DMS114 treated with DMSO at 0.1 percent for 48 hours (cell line): ENCODE results near the gene COL16A1.

Source experiments
- DNase-seq: peaks from one replicate; lab custom pipeline; 2025; ENCODE audit not compliant: unreplicated experiment; lab: John Stamatoyannopoulos, UW

Gene COL16A1

DNA sequence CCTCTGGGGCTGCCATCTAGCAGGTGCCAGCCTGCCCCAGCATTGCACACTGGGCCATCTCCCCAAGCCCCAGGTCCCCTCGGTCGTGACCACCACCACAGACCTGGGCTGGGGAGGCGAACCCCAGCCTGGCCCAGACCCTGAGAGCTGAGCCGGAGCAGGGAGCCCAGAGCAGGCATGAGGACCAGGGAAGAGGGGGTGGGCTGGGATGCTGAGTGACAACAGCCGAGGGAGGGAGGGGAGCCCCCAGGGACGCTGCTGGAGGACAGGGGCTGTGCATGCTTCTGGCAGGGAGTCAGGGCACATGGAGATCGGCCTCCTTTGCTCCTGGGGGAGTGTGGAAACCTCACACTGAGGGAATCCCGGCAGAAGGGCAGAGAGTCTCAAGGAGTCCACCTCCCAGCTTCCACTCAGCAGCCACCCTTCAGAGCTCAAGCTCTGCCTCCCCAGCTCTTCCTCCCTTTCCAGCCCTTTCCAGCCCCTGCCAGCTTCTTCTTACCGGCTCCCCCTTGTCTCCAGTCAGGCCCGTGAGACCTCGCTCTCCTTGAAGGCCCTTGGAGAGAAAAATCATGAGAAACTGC, 35.4 kb downstream of the COL16A1 start:
- DNase-seq = no peak

DNA sequence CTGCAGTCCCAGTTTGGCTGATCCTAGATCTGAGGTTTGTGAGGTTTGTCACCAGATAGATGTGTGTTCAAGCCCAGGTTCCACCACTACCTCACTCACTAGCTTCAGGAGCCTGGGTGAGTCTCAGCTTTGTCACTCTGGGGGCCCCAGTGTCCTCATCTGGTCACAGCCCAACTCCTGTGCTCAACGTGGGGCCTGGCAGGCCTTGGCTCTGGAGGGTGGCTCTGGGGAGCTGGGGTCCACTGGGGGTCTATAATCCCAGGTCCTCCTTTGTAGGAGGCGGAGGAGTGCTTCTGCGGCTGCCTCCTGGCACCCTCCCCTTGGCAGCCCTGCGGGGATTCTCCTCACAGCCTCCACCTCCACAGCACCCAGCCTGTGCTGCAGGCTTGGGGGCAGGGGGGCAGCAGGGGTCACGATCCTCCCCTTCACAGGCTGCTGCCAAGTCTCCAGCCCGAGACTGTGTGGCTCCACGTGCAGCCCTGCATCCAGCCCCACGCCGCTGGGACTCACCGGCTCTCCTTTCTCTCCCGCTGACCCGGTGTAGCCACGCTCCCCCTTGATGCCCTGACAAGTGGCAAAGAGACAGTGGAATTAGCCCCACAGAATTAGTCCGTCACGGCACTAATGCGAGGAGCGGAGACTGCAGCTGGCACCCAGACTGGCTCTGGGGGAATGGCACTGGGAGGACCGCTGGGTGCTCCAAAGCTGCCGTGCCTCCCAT, 36.6 kb downstream of the COL16A1 start:
- DNase-seq = no peak

DNA sequence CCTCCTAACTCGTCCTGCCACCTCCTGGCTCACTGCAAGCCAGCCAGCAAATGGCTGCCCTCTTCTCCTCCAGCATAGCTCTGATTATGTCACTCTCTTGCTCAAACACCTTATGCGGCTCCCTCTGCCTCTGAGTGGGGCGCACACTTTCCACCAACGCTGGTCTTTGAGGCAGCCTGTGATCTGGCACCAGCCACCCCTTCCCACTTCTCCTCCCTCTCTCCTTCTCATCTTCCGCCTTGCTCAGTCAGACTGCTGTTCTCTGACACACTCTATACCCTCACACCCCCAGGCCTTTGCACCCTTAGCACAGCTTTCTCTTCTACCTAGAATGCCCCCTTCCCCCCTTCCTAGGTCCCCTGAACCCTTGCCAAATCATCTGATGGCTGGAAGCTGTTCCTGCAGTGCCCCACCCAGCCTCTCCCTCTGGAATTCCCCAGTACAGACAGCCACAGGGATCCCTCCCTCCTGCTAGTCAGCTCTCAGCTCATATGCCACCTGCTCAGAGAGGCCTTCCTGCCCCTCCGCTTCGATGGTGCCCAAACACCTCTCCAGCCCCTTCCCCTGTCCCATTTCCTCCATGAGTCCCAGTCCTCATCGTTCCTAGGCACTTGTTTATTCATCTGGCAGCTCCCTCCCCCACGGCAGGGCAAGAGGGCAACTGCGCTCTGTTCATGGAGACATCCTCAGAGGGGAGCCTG, 37.4 kb downstream of the COL16A1 start:
- DNase-seq = no peak

DNA sequence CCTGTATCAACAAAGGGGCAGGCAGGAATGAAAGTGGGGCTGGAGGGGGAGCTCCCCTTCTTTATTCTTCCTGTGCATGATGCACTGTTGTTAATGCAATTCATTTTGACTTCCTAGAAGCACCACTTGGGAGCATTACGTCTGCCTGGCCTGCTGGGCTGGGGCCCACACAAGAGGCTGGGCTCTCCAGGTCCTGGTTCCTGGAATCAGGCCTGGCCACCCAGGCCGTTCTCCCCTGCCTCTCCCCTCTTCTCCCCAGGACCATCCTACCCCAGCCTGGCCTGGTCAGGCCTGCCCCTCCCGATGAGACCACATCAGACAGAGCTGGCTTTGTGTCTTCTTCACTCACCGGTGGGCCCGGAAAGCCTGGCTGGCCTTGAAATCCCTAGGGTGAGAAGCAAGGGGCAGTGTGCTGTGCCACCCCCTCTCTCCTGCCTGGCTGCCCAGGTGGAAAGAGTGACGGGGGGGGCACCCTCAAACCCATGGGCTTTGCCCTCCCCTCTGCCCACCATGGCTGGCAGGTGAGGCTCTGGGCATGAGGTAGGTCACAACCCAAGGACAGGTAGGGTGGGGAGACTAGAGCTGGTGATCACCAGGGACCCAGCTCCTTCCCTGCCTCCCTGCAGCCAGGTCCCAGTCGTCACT, 38.5 kb downstream of the COL16A1 start:
- DNase-seq = no peak

DNA sequence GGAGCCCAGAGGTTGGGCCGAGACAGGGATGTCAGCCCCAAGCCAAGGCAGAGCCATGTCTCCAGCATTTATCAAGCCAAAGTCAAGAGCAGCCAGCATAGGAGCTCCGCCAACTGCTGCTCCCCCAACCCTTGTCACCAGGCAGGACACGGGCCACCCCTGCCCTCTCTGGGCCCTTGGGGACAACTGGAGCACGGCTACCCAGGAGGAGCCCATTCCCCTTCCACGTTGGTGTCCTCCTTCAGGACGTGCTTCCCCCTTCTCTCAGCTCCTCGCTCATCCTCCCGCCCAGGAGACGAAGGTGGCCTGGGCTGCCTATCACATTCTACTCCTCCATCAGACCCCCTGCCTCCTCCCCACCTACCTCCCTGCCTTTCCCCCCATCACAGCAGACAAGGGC, 39.3 kb downstream of the COL16A1 start:
- DNase-seq = no peak

DNA sequence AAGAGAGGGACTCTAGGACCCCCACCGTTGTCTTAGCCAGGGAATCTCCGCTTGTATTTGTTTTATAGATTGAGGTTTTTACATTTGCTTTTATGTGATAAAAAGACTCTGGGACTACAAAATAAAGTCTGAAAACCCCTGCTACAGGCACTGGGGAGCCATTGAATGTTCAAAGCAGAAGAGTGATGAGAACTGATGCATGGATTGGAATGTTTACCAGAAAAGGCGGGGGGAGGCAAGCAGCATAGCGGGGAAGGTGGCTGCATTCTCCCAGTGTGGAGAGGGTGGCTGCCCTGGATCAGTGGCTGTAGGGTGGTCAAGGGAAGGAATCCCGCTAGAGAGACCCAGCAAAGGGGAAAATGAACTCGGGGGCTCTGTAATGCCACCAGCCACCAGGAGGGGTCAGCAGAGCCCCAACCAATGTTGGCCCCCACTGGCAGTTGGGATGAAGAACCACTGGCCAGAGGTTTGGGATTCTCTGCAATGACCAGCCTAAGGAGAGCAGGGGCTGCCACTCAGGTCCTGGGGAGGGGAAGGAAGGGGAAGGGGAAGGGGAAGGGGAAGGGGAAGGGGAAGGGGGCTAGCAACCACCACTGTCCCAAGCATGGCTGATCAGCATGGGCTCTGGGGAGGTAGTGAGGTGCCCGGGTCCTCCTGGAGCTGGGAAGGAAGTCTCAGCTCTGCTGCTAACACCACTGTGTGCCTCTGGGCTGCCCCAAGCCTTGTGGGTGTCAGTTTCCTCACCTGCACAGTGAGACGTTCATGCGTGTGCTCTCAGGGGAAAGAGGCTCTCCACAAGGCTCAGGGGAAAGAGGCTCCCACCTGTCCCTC, 40.0 kb downstream of the COL16A1 start:
- DNase-seq = no peak

DNA sequence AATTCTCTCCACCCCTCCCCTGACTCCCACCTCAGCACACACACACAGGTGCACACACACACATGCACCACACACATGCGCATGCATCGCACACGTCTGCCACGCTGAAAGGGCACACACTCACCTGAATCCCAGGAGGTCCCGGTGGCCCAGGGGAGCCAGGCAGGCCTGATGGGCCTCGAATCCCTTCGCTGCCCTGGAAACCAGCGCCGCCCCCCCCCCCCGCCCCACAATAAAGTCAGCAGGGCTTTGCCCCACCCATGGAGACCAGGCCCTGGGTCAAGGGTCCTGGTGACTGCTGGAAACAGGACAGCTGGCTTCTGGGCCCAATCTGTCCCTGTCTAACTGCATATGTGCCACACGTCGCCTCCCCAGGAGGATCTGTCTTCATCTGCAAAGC, 41.4 kb downstream of the COL16A1 start:
- DNase-seq = no peak

DNA sequence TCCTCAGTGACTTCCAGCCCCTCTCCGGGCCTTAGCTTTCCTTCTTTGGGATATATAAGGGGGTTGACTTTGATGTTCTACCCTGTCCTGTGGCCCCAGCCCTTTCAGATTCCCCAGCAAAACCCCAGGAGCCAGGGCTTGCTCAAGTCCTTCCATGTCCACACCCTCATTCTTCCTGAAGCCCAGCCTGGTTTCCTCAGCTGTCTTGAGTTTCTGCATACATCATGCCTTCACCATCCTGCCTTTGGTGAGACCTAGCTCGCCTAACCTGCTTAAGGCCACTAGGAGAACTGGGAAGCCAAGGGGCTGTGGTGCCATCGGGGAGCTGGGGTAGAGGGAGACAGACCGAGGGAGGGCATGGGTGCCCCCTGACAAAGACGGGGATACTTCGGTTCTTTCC, 42.0 kb downstream of the COL16A1 start:
- DNase-seq = no peak

DNA sequence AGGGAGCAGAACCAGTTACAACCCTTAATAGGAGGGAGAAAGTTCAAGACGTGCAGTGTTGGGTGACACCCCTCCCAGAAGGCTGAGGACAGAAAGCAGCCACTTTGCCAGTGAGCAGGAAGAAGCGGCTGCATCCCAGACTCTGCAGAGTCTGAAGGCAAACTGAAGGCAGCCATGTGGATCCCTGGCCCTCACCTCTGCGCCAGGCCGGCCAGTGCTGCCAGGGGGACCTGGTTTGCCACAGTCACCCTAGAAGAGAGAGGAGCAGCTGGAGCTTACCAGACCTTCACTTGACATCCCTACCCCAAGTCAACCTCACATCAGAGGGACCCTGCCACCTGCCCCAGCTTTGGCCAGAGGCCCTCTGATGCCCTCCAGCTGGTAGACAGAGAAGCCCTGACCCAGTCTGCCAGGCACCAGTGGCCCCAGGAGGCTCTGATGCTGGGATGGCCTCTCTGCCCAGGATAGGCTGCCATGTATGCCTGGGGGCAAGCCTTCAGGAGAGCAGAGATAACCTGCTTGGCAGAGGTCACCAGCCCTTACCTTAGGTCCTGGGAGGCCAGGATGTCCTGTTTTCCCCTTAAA, 42.9 kb downstream of the COL16A1 start:
- no peak for DNase-seq

DNA sequence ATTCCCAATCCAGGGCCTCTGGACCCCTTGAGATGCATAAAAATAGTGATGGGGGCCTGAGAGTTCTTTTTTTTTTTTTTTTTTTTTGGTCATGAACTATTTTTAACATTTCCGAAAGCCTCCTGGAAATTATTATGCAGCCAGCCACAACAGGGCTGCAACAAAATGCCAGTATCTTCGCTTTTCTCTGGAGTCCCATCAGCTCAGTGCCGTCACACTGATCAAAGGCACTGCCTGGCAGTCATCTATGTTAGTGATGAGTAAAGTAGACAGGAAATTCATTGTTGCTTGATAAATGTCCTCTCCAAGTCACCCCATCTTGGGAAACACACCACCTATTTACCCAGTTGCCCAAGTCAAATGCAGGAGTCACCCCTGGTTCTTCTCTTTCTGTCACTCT, 43.9 kb downstream of the COL16A1 start:
- DNase-seq = no peak

DNA sequence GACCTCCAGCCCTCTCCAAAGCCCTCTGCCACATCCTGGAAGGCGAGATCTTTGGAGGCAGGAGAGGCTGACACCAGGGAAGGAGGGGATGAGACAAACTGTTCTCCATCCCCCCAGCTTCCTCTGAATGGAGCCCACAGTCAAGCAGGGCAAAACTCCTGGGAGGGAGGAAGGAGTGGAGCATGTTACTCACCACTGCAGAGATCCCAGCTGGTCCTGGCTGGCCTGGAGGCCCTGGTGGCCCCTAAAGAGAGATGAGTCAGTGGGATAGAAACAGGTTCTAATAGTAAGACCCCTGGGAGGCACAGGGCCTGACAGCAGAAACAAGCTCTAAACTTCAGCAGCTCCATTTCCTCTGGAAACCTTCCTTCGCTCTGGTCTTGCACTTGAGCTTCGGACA, 45.1 kb downstream of the COL16A1 start:
- no peak for DNase-seq

DNA sequence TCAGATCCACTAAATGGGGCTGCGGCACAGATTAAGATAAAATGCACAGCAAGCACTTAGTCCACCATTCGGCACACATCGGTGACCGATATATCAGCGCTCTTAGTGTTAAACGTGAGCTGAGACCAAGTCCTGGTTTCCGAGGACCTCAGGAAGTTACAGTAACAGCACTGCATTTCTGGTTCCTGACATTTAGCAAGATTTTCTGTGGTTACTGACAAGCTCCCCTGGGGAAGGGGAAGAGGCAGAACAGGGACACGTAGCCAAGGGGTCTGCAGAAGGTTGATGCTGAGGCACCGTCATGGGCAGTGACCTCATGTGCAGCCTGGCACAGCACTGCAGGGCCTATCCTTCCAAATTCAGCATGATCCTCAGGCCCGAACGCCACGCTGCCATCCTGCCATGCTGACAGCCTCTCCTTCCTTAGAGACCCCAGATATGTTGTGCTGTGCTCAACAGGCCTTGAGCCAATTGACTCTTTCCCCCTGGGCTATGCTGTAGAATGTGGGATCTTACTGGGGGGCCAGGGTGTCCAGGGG, 45.8 kb downstream of the COL16A1 start:
- DNase-seq = no peak

DNA sequence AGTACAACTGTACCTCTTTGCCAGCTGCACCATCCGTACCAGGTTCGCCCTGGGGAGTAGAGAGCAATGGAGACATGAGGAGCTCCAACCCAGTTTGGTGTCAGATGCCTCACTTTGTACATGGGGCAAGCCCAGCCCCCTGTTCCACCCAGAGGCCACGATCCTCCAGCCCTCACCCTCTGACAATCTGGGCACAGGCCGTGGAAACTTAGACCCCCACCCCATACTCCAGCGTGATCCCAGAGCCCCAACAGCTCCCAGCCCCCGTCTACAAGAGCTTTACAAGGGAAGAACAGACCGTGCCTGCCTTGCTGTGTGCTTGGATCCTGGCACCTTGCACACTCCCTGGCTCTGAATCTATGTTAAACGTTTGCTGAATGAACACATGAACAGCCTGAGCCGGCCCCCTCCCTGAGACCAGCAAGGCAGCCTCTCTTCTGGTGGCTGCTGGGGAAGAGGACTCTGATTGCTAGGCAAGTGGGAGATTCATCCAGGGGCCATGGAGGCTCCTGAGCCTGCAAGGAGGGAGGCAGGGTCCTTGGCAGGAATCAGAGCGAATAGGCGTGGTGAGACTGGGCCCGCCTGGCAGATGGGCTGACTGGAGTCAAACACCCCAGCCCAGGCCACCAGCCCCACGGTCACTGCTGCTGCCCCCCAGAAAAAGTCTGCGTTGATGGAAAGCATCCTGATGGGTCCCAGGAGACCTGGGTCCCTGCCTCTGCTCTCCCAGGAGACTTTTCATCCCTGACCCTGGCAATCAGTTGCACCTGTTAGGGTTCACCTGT, 46.6 kb downstream of the COL16A1 start:
- no peak for DNase-seq

DNA sequence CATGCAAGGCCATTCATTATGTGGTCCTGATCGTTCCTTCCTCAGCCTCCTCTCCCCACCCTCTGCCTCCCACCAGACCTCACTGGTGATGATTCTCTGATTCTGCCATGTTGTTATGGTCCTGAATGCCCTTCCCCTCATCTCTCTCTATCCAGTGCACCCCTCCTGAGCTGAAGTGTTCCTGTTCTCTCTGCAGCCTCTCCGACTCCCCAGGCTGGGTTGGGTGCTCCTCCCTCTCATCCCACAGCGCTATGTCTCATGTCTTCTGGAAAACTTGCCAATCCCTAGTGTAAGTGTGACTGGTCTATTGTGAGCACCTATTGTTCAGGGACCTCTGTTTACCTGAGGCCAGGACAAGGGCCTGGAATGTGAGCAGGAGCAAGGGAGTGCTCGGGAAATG, 48.1 kb downstream of the COL16A1 start:
- no peak for DNase-seq

DNA sequence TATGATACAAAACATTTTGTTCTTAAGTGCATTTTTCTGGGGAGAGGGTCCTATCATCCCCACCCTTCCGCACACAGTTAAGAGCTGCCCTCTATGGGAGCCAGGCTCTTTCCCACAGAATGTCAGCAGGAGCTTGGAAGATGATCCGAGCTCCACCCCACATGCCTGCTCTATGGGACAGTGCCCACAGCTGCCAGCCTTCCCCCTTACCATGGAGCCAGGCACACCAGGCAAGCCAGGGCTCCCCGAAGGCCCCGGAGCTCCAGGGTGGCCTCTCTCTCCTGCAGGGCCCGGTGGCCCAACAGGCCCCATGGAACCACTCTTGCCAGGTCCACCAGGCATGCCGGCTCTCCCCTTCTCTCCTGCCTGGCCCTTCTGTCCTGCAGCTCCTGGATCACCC, 48.7 kb downstream of the COL16A1 start:
- no peak for DNase-seq

DNA sequence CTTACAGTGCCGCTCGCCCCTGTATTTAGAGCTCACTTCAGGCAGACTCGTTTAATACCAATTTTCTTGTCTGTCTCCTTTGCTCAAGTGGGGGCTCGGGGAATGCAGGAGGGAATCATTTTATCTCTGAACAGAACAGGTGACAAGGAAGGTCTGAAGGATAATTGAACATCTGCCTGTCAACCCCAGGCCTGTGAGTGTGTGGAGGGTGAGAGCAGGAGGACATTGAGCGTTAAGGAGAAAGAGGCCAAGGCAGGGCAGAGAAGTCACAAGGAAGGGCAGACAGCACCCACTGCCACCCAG, 49.4 kb downstream of the COL16A1 start:
- DNase-seq = no peak

DNA sequence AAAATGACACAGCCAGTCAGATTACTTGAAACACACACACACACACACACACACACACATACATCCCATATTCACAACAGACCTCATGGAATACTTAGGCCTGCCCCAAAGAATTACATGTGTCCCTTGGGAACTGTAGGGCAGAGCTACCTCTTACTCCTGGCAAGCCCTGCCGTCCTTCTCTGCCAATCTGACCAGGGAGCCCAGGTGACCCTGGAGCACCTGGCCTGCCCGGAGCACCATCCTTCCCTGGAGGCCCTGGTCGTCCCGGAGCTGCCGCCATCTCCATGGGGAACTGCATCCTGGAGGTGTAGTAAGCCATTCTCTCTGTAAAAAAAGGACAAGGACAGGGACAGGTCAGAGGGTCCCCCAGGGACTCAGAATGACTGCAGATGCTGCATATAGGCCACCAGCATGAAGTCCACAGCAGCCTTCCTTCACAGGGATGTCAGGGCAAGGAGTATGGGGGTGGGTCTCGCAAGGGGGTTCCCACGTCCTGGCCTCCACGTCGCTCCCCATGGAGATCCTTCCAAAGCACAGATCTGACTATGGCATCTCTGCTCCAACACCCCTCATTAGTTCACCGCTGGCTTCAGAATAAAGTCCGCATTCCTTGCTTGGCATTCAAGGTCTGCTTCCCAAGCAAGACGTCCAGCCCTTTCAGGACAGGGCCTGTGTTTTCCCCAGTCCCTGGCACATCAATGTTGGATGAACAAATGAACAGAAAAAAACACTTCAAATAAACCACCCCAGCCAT, 49.9 kb downstream of the COL16A1 start:
- DNase-seq = no peak

DNA sequence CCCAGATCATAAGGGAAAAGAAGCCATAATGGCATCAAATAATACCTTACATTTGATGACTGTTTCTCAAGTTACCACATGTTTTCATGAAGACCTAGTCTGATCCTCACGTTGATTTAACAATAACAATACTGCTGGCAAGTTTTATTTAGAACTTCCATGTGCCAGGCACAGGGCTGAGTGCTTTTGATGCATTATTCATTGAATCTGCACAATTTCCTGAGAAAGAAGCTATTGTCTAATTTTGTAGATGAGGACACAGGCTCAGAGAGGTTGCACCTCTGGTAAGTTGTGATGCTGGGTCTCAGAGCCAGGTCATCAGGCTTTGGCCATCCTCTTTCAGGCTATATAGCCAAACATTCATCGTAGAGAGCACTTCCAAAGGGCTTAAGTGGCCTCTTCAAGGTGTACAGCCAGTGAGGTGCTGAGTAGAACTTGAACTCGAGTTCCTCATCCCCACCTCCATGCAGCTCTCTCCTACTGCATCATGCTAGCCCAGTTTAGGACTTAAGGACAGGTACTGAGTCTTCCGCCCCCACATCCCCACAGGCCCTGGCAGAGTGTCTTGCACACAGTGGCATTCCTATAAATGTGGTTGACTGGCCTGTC, 50.8 kb downstream of the COL16A1 start:
- DNase-seq = no peak

DNA sequence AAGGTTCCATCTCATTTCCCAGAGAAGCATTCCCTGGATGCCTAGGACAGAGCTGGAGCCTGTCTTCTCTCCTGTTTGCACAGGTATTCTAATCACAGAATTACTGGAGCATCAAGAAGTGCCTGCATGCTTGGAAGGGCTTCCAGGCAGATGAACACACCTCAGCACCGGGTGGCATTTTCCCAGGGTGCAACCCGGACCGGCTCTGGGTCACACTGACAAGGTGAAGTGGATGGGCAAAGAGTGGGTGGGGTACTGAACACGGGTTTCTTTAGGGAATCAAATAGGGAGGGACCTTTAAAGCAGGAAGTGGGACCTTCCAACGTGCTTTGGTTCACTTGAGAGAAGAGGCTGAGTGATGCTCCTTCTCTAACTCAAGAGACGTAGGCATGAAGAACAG, 52.1 kb downstream of the COL16A1 start:
- no peak for DNase-seq
